Prostate gland (tissue), 2 donors: ENCODE results near the gene PRR15L.

Source experiments
- CTCF ChIP-seq, 4 experiments: fragments of 200-600 bp in 2 of 4; fragments of 450-650 bp in 2 of 4; sonication (generic) in 2 of 4; IDR thresholded peaks; 1 replicate in 3 of 4; 2 replicates in 1 of 4; pipeline ENCODE4 v1.5.1; 2016 to 2019; ENCODE audit warnings: antibody characterized with exemption in 4 of 4, mild to moderate bottlenecking in 2 of 4, moderate library complexity in 2 of 4
- POLR2A ChIP-seq: fragments of 450-650 bp; IDR thresholded peaks from one replicate; pipeline ENCODE4 v1.6.1; 2016; ENCODE audit warnings: antibody characterized with exemption, mild to moderate bottlenecking
- POLR2AphosphoS5 ChIP-seq: sonication (generic); formaldehyde crosslinking; IDR thresholded peaks from one replicate; pipeline ENCODE4 v1.6.1; 2017; ENCODE audit warnings: antibody characterized with exemption

- TF ChIP-seq CTCF (IDR thresholded peaks at IDR 0.05): peak; percentile 80 to 97 (median 94)
- TF ChIP-seq POLR2A: no peak
- TF ChIP-seq POLR2AphosphoS5: peak; percentile 78
Observed at GRCh38 chr17:47949197-47949759, 8.4 kb downstream of the PRR15L start.
